GM10248 (cell line): Measurements from ENCODE around the gene SEPHS2.
A peak's percentile ranks its signal among the peaks of the same experiment; 100 is the strongest.

Experiments
- CTCF ChIA-PET: fragments of 300-600 bp; sonication (Branson Sonifier 250); formaldehyde crosslinking; extraction: SDS; loops from one replicate; lab custom pipeline; 2021; ENCODE audit warnings: antibody characterized with exemption; lab: Yijun Ruan, JAX
- POLR2A ChIA-PET: fragments of 350-650 bp; sonication (Branson Sonifier 250); formaldehyde crosslinking; extraction: SDS; loops from one replicate; lab custom pipeline; 2020; ENCODE audit warnings: antibody characterized with exemption; lab: Yijun Ruan, JAX
- DNase-seq: peaks from one replicate; pipeline ENCODE4 v3.0.0; 2012; ENCODE audit errors: extremely low spot score
- CTCF ChIP-seq: IDR thresholded peaks from 2 replicates; pipeline ENCODE4 v1.5.1; 2012; ENCODE audit warnings: mild to moderate bottlenecking, low read depth; ENCODE audit errors: extremely low read depth, missing control alignments, control extremely low read depth

SEPHS2 gene

GRCh38 chr16:30418350-30419181 lies 27.1 kb downstream of the SEPHS2 start:
- no peak for DNase-seq
- ChIA-PET CTCF (interaction anchor here (1.0 to 5.1 kb wide), 12 partner anchors 8 to 298 kb away, joined by 3 to 58 read pairs (median 4); partner anchors contain the start of genes DCTPP1 and ZNF771), POLR2A (interaction anchor here (0.5 to 2.0 kb wide), 8 partner anchors 9 to 109 kb away, joined by 3 to 8 read pairs (median 3); partner anchors contain the start of gene DCTPP1)
- TF ChIP-seq CTCF: no peak

- POLR2A ChIA-PET: interaction anchor here (0.5 to 2.0 kb wide), 10 partner anchors 8 to 767 kb away, joined by 3 to 8 read pairs (median 3); partner anchors contain the start of gene DCTPP1
- peak; percentile 33 for TF ChIP-seq CTCF
- peak; percentile 79 for DNase-seq
- CTCF ChIA-PET: interaction anchor here (1.0 to 5.1 kb wide), 10 partner anchors 9 to 298 kb away, joined by 3 to 58 read pairs (median 4); partner anchors contain the start of genes DCTPP1 and ZNF771
These were observed 27.9 kb downstream of the SEPHS2 start for GRCh38 chr16:30417529-30418349.

GRCh38 chr16:30416624-30417528 lies 28.8 kb downstream of the SEPHS2 start:
- ChIA-PET POLR2A (interaction anchor here (0.5 to 2.0 kb wide), 7 partner anchors 7 to 224 kb away, joined by 3 to 8 read pairs (median 3); partner anchors contain the start of genes DCTPP1 and ZNF771), CTCF (interaction anchor here (1.0 to 5.1 kb wide), 12 partner anchors 9 to 297 kb away, joined by 3 to 58 read pairs (median 4); partner anchors contain the start of genes DCTPP1 and ZNF771)
- DNase-seq: no peak
- TF ChIP-seq CTCF: no peak

- DNase-seq: no peak
- TF ChIP-seq CTCF: no peak
- CTCF ChIA-PET: interaction anchor here (1.0 to 2.8 kb wide), 5 partner anchors 9 to 235 kb away, joined by 3 to 10 read pairs (median 4); partner anchors contain the start of genes DCTPP1, PRR14 and ZNF771
- POLR2A ChIA-PET: interaction anchor here (0.6 to 1.0 kb wide), 2 partner anchors 9 to 278 kb away, joined by 3 to 8 read pairs; partner anchors contain the start of gene ZNF771
These were observed 29.5 kb downstream of the SEPHS2 start for GRCh38 chr16:30416047-30416603.

- DNase-seq: no peak
- POLR2A ChIA-PET: no interaction called here
- TF ChIP-seq CTCF: no peak
- CTCF ChIA-PET: interaction anchor here (1.2 to 2.8 kb wide), 3 partner anchors 16 to 201 kb away, joined by 3 to 10 read pairs (median 5); partner anchors contain the start of genes DCTPP1 and ZNF48
These were observed 31.5 kb downstream of the SEPHS2 start for GRCh38 chr16:30414159-30414558.
